ENCODE measurements around the gene TRNT1. TPM values are rescaled to one million over a fixed set of nuclear protein-coding genes. Genes with fewer than 3 reads are reported as not detected.
A peak's percentile ranks its signal among the peaks of the same experiment; 100 is the strongest.

TRNT1 gene
- total RNA-seq (2014; rRNA removed) (26.2 and 33.2 TPM in 2 replicates), Bru-seq, nascent RNA (percentile 92 among the genes with signal in this experiment), BruChase-seq, experiment 1, labeled RNA remaining after a 6-hour chase (percentile 76 among the genes with signal in this experiment), BruChase-seq, experiment 2, labeled RNA remaining after a 2-hour chase (percentile 81 among the genes with signal in this experiment)
- long read RNA-seq, transcript TRNT1-201 (8 exons, 2,276 nt), result major isoform, 24 of 62 reads
- long read RNA-seq, partial matches to known transcripts, result 8 of 62 reads
- long read RNA-seq, other reads (novel, unspliced or antisense), result 24 of 62 reads

DNA sequence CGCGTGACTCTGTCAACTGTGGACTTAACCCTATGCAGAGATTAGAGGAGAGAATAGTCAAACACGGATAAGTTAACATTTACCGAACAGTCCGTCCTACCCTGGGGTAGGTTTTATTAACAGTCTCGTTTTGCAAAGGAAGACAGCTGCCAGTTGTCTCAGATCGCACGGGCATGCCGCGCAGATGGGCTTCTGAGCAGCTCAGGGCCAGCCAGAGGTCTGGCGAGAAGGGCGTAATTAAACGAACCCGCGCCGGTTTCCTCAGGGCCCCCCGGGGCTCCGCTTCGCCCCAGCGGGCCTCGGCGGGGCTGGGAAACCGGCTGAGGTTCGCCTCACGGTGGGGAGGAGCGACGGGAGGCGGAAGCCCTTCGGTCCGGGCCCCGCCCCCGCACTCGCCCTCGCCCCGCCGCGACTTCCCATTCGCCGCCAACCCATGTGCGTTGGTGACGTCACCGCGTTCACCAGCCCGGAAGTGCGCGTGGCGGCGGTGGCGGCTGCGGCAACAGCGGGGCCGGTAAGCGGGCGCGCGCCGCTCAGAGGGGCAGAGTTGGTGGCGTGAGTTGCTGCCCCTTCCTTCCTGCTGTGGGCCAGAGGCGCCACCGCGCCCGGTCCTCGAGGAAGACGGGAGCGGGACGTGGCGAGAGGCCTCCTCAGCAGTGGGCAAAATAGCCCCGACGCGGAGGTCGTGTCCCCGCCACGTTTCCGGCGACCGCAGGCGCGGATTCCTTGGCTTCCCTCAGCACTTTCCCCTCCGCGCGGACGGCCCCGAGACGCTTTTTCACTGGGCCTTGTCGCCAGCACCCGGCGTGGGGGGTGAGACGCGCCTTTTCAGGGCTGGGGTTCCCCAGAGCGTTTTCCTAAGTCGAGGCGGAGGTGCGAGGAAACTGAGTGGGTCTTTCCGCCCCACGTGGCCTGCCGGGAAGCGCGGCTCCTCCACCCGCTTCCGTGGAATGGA, at the start of gene TRNT1:
TSS of gene TRNT1 (plus strand) at position 464 of the 955 bp plus-strand sequence. CDS start 2,101 bp downstream, outside the sequence.
- BruUV-seq (replicated peaks), result TSS peak; percentile 56
- DNase-seq, result peak; percentile 92
- Histone ChIP-seq H3K4me2 (ENCODE audit: low read length) (peak within 1 kb of the TSS; percentile 97), H3K4me3 (ENCODE audit: low read length) (peak within 1 kb of the TSS; percentile 86), H3K27ac (ENCODE audit: low read length) (peak within 1 kb of the TSS; percentile 66), H3K79me2 (ENCODE audit: low read length) (peaks cover 44% of the 10 kb centered on the region), H3K9ac (ENCODE audit: low read length) (peak within 1 kb of the TSS; percentile 97), H3F3A (ENCODE audit: low read length, unreplicated experiment) (no peaks in the 10 kb centered on the region), H3K9me2 (replicated peaks; ENCODE audit: low read length) (no peaks in the 10 kb centered on the region), H2AFZ (ENCODE audit: low read length) (peak within 1 kb of the TSS; percentile 99), H3K36me3 (ENCODE audit: low read depth, low read length) (peaks cover 25% of the 10 kb centered on the region), H3K4me1 (ENCODE audit: insufficient read depth, low read length) (peaks cover 19% of the 10 kb centered on the region), H3K27me3 (ENCODE audit: low read length) (no peaks in the 10 kb centered on the region), H4K20me1 (ENCODE audit: low read length) (no peaks in the 10 kb centered on the region), H3K9me3 (ENCODE audit: low read length) (no peaks in the 10 kb centered on the region)
- intact Hi-C loops (cut with micrococcal nuclease), result loop anchor here (2.0 to 10.0 kb wide), 2 partner anchors 52 to 1168 kb away; partner anchors contain the start of gene CRBN
- ChIA-PET CTCF (no interaction called here), POLR2A (ENCODE audit: unreplicated experiment) (no interaction called here)
- peak; percentile 95 for ATAC-seq
- TF ChIP-seq, protein P1, sequence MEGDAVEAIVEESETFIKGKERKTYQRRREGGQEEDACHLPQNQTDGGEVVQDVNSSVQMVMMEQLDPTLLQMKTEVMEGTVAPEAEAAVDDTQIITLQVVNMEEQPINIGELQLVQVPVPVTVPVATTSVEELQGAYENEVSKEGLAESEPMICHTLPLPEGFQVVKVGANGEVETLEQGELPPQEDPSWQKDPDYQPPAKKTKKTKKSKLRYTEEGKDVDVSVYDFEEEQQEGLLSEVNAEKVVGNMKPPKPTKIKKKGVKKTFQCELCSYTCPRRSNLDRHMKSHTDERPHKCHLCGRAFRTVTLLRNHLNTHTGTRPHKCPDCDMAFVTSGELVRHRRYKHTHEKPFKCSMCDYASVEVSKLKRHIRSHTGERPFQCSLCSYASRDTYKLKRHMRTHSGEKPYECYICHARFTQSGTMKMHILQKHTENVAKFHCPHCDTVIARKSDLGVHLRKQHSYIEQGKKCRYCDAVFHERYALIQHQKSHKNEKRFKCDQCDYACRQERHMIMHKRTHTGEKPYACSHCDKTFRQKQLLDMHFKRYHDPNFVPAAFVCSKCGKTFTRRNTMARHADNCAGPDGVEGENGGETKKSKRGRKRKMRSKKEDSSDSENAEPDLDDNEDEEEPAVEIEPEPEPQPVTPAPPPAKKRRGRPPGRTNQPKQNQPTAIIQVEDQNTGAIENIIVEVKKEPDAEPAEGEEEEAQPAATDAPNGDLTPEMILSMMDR (conservative IDR thresholded peaks at IDR 0.05; ENCODE audit: low read depth, low read length), result no peak
- TF ChIP-seq EZH2phosphoT487 (IDR thresholded peaks at IDR 0.05; ENCODE audit: borderline replicate concordance, low read length) (no peak), EZH2 (IDR thresholded peaks at IDR 0.05; ENCODE audit: low read length, unreplicated experiment) (no peak)

DNA sequence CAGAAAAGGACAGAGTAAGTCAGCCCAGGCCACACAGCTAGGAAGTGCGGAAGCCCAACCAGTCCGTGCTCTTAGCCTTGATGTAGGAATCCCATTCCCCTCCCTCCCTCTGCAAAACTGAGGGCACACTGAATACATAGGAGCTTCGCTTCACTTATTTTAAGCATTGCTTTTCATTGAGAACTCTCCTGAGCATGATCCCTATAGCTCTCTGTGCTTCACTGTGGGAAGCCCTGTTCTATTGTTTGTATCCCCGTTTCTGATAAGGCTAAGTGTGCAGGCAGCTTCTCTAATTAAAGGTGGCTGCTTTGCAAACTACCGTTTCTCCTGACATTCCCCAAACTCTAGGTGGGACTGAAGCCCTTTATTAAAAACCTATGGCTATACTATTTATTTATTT, 46.4 kb upstream of the TRNT1 start:
- intact Hi-C loops (cut with micrococcal nuclease), result no loop called here
- Histone ChIP-seq H3K4me2 (ENCODE audit: low read length) (no peak overlapping the region), H3K36me3 (ENCODE audit: low read depth, low read length) (no peaks in the 10 kb centered on the region), H3F3A (ENCODE audit: low read length, unreplicated experiment) (no peaks in the 10 kb centered on the region), H3K27me3 (ENCODE audit: low read length) (peaks cover 56% of the 10 kb centered on the region), H2AFZ (ENCODE audit: low read length) (no peak overlapping the region), H3K79me2 (ENCODE audit: low read length) (no peaks in the 10 kb centered on the region), H3K4me1 (ENCODE audit: insufficient read depth, low read length) (no peaks in the 10 kb centered on the region), H3K9me2 (replicated peaks; ENCODE audit: low read length) (no peaks in the 10 kb centered on the region), H3K9me3 (ENCODE audit: low read length) (no peaks in the 10 kb centered on the region), H3K4me3 (ENCODE audit: low read length) (no peak overlapping the region), H4K20me1 (ENCODE audit: low read length) (no peaks in the 10 kb centered on the region), H3K9ac (ENCODE audit: low read length) (no peak overlapping the region), H3K27ac (ENCODE audit: low read length) (no peak overlapping the region)
- ChIA-PET CTCF (no interaction called here), POLR2A (ENCODE audit: unreplicated experiment) (no interaction called here)
- no peak for ATAC-seq
- no TSS peak for BruUV-seq (replicated peaks)
- TF ChIP-seq, protein P1 (conservative IDR thresholded peaks at IDR 0.05; ENCODE audit: low read depth, low read length), result no peak
- no peak for TF ChIP-seq EZH2phosphoT487 (IDR thresholded peaks at IDR 0.05; ENCODE audit: borderline replicate concordance, low read length)
- no peak for TF ChIP-seq EZH2 (IDR thresholded peaks at IDR 0.05; ENCODE audit: low read length, unreplicated experiment)
- DNase-seq, result no peak
